ENCODE results near the gene KIAA2012. TPM values are rescaled to one million over a fixed set of nuclear protein-coding genes. Genes with fewer than 3 reads are reported as not detected.

Gene KIAA2012
- polyA plus RNA-seq, 3 donors: not detected

DNA sequence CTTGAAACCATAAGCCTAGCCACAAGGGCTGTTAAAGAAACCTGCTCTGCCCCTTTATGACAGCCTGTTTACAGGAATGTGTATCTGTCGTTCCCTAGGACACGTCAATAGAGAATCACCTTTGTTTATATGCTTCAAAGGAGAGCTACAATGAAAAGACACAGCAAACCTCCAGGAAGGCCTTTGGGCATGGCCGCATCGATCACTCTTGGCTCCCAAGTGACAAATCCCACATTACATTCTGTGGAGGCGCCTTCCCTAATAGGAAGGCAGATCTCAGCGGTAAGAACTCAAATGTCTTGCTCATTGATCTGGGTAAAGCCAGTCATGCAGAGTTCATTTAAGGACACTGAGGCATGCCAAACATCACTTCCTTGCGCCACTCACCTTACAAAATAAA lies 26.5 kb downstream of the KIAA2012 start:
- Histone ChIP-seq H3K9me3 (replicated peaks in 1 of 2; ENCODE audit: control insufficient read depth in 1 of 2, insufficient read depth in 1 of 2, low read length in 2 of 2) (no peaks in the 10 kb centered on the region), H3K4me1 (ENCODE audit: control insufficient read depth in 1 of 2, insufficient read depth in 2 of 2, low read length in 2 of 2) (no peaks in the 10 kb centered on the region), H3K4me2 (replicated peaks; ENCODE audit: extremely low read depth, low read length, poor library complexity, severe bottlenecking) (no peak overlapping the region), H3K4me3 (replicated peaks in 1 of 3; ENCODE audit: low read depth in 2 of 3, low read length in 3 of 3) (no peak overlapping the region), H4K20me1 (ENCODE audit: insufficient read depth, low read length) (no peaks in the 10 kb centered on the region), H3K36me3 (replicated peaks in 1 of 2; ENCODE audit: control insufficient read depth in 1 of 2, insufficient read depth in 2 of 2, low read length in 2 of 2) (no peaks in the 10 kb centered on the region), H3K79me2 (ENCODE audit: insufficient read depth, low read length) (no peaks in the 10 kb centered on the region), H3K27me3 (ENCODE audit: control insufficient read depth in 2 of 2, insufficient read depth in 2 of 2, low read length in 2 of 2) (no peaks in the 10 kb centered on the region), H3K27ac (ENCODE audit: low read depth in 1 of 2, low read length in 2 of 2) (no peak overlapping the region), H3K9ac (ENCODE audit: insufficient read depth, low read length, poor library complexity, severe bottlenecking) (no peak overlapping the region), H2AFZ (ENCODE audit: insufficient read depth, low read depth, low read length, poor library complexity, severe bottlenecking) (no peak overlapping the region)
- Mint-ChIP-seq H3K36me3 (no peaks in the 10 kb centered on the region), H3K4me3 (no peak overlapping the region), H3K27me3 (ENCODE audit: low read depth in 3 of 3) (peaks cover 0 to 2% (median 1%) of the 10 kb centered on the region in 3 donors), H3K4me1 (no peaks in the 10 kb centered on the region), H3K27ac (no peak overlapping the region), H3K9me3 (no peaks in the 10 kb centered on the region)
- no peak for TF ChIP-seq CTCF (IDR thresholded peaks at IDR 0.05)
- 84% methylated on average over 6 of the region's 7 CpGs for WGBS (ENCODE audit: insufficient coverage)
- intact Hi-C loops (cut with micrococcal nuclease): no loop called here
- no peak for DNase-seq

DNA sequence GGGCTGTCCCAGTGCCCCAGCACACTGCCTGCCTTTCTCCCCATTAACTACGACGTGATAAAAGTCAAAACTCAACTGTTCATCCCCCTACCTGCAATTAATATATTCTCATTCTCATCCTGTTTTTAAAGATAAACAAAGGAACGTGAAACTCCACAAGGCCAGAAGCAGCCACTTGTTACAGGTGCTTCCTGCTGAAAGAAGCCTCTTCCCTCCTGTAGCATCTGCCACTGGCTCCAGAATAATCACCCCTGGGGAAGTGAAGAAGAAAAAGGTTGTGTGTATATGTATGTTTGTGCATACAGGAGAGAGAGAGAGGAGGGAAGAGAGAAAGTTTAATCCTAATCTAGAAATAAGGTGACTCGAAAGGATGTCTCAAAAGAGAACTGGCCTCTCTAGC lies 27.1 kb downstream of the KIAA2012 start:
- H3K9me3 ChIP-seq (replicated peaks in 1 of 2; ENCODE audit: control insufficient read depth in 1 of 2, insufficient read depth in 1 of 2, low read length in 2 of 2): no peaks in the 10 kb centered on the region
- Mint-ChIP-seq H3K27me3 (ENCODE audit: low read depth in 3 of 3) (peaks cover 0 to 4% (median 1%) of the 10 kb centered on the region in 3 donors), H3K4me3 (no peak overlapping the region), H3K9me3 (no peaks in the 10 kb centered on the region), H3K4me1 (no peaks in the 10 kb centered on the region), H3K27ac (no peak overlapping the region), H3K36me3 (no peaks in the 10 kb centered on the region)
- no peak overlapping the region for H3K4me2 ChIP-seq (replicated peaks; ENCODE audit: extremely low read depth, low read length, poor library complexity, severe bottlenecking)
- H2AFZ ChIP-seq (ENCODE audit: insufficient read depth, low read depth, low read length, poor library complexity, severe bottlenecking): no peak overlapping the region
- H4K20me1 ChIP-seq (ENCODE audit: insufficient read depth, low read length): no peaks in the 10 kb centered on the region
- no peaks in the 10 kb centered on the region for H3K79me2 ChIP-seq (ENCODE audit: insufficient read depth, low read length)
- H3K9ac ChIP-seq (ENCODE audit: insufficient read depth, low read length, poor library complexity, severe bottlenecking): no peak overlapping the region
- H3K27me3 ChIP-seq (ENCODE audit: control insufficient read depth in 2 of 2, insufficient read depth in 2 of 2, low read length in 2 of 2): no peaks in the 10 kb centered on the region
- H3K4me3 ChIP-seq (replicated peaks in 1 of 3; ENCODE audit: low read depth in 2 of 3, low read length in 3 of 3): no peak overlapping the region
- intact Hi-C loops (cut with micrococcal nuclease): loop anchor here in 1 of 2 donors (10.0 kb wide), 1 partner anchor 75 kb away; no protein-coding TSS in a partner anchor
- H3K36me3 ChIP-seq (replicated peaks in 1 of 2; ENCODE audit: control insufficient read depth in 1 of 2, insufficient read depth in 2 of 2, low read length in 2 of 2): no peaks in the 10 kb centered on the region
- H3K27ac ChIP-seq (ENCODE audit: low read depth in 1 of 2, low read length in 2 of 2): no peak overlapping the region
- no peaks in the 10 kb centered on the region for H3K4me1 ChIP-seq (ENCODE audit: control insufficient read depth in 1 of 2, insufficient read depth in 2 of 2, low read length in 2 of 2)
- TF ChIP-seq CTCF (IDR thresholded peaks at IDR 0.05): no peak
- no peak for DNase-seq
- 14% methylated on average over 2 of the region's 4 CpGs for WGBS (ENCODE audit: insufficient coverage)

All from CD14-positive monocyte (primary cell).